NCI-H1092 (cell line): ENCODE measurements around the gene SMAD9.
A peak's percentile ranks its signal among the peaks of the same experiment; 100 is the strongest.

ENCODE experiments used
- DNase-seq: peaks from one replicate; lab custom pipeline; 2025; lab: John Stamatoyannopoulos, UW

Gene SMAD9

GRCh38 chr13:36919833-36920615 is at the start of gene SMAD9:
Gene SMAD9, minus strand, starts transcription at chr13:36920238. Its CDS starts 40,549 bp downstream, at chr13:36879689.
- peak; percentile 68 for DNase-seq

- no peak for DNase-seq
These were observed 46.4 kb upstream of the SMAD9 start for GRCh38 chr13:36966404-36966803.

GRCh38 chr13:36965767-36966166 is 45.7 kb upstream of the SMAD9 start:
- no peak for DNase-seq

- DNase-seq: no peak
These were observed 39.5 kb upstream of the SMAD9 start for GRCh38 chr13:36959456-36960116.

- no peak for DNase-seq
These were observed 34.5 kb upstream of the SMAD9 start for GRCh38 chr13:36954542-36954941.

GRCh38 chr13:36950920-36951319 is 30.9 kb upstream of the SMAD9 start:
- no peak for DNase-seq

- DNase-seq: no peak
These were observed 30.3 kb upstream of the SMAD9 start for GRCh38 chr13:36950330-36950729.

GRCh38 chr13:36945078-36945477 is 25.0 kb upstream of the SMAD9 start:
- DNase-seq: no peak

- no peak for DNase-seq
These were observed 5.6 kb upstream of the SMAD9 start for GRCh38 chr13:36925603-36926002.

- no peak for DNase-seq
These were observed 4.0 kb upstream of the SMAD9 start for GRCh38 chr13:36924001-36924400.

GRCh38 chr13:36921631-36922301 is 1.7 kb upstream of the SMAD9 start:
- no peak for DNase-seq

GRCh38 chr13:36920616-36921185 is 663 bp upstream of the SMAD9 start:
- no peak for DNase-seq

GRCh38 chr13:36919171-36919832 is 736 bp downstream of the SMAD9 start:
- DNase-seq: peak; percentile 57

GRCh38 chr13:36918246-36919131 is 1.5 kb downstream of the SMAD9 start:
- no peak for DNase-seq

- no peak for DNase-seq
These were observed 2.7 kb downstream of the SMAD9 start for GRCh38 chr13:36917311-36917710.

- DNase-seq: peak; percentile 7
These were observed 4.0 kb downstream of the SMAD9 start for GRCh38 chr13:36915896-36916640.

- DNase-seq: peak; percentile 4
These were observed 4.9 kb downstream of the SMAD9 start for GRCh38 chr13:36915106-36915505.

- no peak for DNase-seq
These were observed 5.4 kb downstream of the SMAD9 start for GRCh38 chr13:36914648-36915047.

- no peak for DNase-seq
These were observed 6.6 kb downstream of the SMAD9 start for GRCh38 chr13:36913463-36913862.

- no peak for DNase-seq
These were observed 7.1 kb downstream of the SMAD9 start for GRCh38 chr13:36912973-36913372.
